Measurements from ENCODE around the gene OLFM1.

The OLFM1 gene

GRCh38 chr9:135135171-135135928 lies 47.9 kb downstream of the OLFM1 start:
- no peak for DNase-seq
- H3K4me1 ChIP-seq (ENCODE audit: control insufficient read depth, insufficient read depth, low read depth, low read length) = no peaks in the 10 kb centered on the region
- H3K14ac ChIP-seq (ENCODE audit: low read length in 2 of 2) = no peak overlapping the region
- H4K8ac ChIP-seq (ENCODE audit: low read length) = no peak overlapping the region
- no peak overlapping the region for H3K23ac ChIP-seq (ENCODE audit: low read length in 2 of 2)
- H3K9me3 ChIP-seq (ENCODE audit: control insufficient read depth, low read length) = peaks cover 13% of the 10 kb centered on the region
- no peak overlapping the region for H2BK12ac ChIP-seq (ENCODE audit: low read length in 2 of 2)
- H3K4me3 ChIP-seq (ENCODE audit: insufficient read depth in 1 of 2, low read depth in 1 of 2, low read length in 2 of 2) = no peak overlapping the region
- WGBS = 87% methylated on average over 12 of the region's 13 CpGs
- H3K27me3 ChIP-seq (ENCODE audit: control insufficient read depth in 1 of 2, insufficient read depth in 1 of 2, low read length in 2 of 2) = peaks cover 0 to 49% of the 10 kb centered on the region in 2 experiments
- no peak overlapping the region for H2AFZ ChIP-seq (ENCODE audit: low read depth, low read length)
- H3K4ac ChIP-seq (ENCODE audit: low read depth in 1 of 2, low read length in 2 of 2) = no peak overlapping the region
- H2BK120ac ChIP-seq (ENCODE audit: low read depth, low read length) = no peak overlapping the region
- H3K18ac ChIP-seq (ENCODE audit: low read depth in 1 of 2, low read length in 2 of 2) = no peak overlapping the region
- no peak overlapping the region for H2BK5ac ChIP-seq (ENCODE audit: low read depth, low read length, poor library complexity, severe bottlenecking)
- H3K9ac ChIP-seq (ENCODE audit: low read length) = no peak overlapping the region
- no peak overlapping the region for H3K27ac ChIP-seq (ENCODE audit: low read length, poor library complexity, severe bottlenecking)
- no peak overlapping the region for H2BK15ac ChIP-seq (ENCODE audit: low read depth, poor library complexity, severe bottlenecking)
- H3K4me2 ChIP-seq (ENCODE audit: low read length, poor library complexity, severe bottlenecking) = no peak overlapping the region
- no peak overlapping the region for H4K91ac ChIP-seq (ENCODE audit: low read length)
- H3K79me1 ChIP-seq (replicated peaks; ENCODE audit: low read length, poor library complexity, severe bottlenecking) = no peaks in the 10 kb centered on the region
- H2AK5ac ChIP-seq (ENCODE audit: low read length, severe bottlenecking) = no peak overlapping the region
- H3K36me3 ChIP-seq (ENCODE audit: control insufficient read depth in 1 of 2, insufficient read depth in 2 of 2, low read depth in 1 of 2, low read length in 2 of 2) = no peaks in the 10 kb centered on the region

DNA sequence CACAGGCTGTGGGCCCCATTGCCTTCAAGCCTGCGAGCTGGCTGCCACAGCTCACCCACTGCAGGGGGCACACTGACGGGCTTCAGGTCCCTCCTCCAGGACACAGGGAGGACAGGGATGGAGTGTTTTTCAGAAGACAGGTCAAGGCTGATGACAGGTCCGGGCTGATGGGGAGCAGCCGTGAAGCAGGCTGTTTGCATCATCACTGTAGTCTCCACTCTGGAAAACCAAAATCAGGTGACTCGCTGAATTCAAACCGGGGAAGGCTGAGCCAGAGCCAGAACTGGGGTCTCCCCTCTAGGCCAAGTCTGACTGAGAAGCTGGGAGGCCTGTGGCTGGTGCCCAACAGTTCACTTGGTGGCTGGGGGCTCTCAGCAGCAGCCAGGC lies 48.5 kb downstream of the OLFM1 start:
- Histone ChIP-seq H3K4me1 (ENCODE audit: control insufficient read depth, insufficient read depth, low read depth, low read length) (no peaks in the 10 kb centered on the region), H2BK15ac (ENCODE audit: low read depth, poor library complexity, severe bottlenecking) (no peak overlapping the region), H3K27ac (ENCODE audit: low read length, poor library complexity, severe bottlenecking) (no peak overlapping the region), H2AK5ac (ENCODE audit: low read length, severe bottlenecking) (no peak overlapping the region), H2AFZ (ENCODE audit: low read depth, low read length) (no peak overlapping the region), H3K14ac (ENCODE audit: low read length in 2 of 2) (no peak overlapping the region), H3K23ac (ENCODE audit: low read length in 2 of 2) (no peak overlapping the region), H3K4me2 (ENCODE audit: low read length, poor library complexity, severe bottlenecking) (no peak overlapping the region), H2BK5ac (ENCODE audit: low read depth, low read length, poor library complexity, severe bottlenecking) (no peak overlapping the region), H3K36me3 (ENCODE audit: control insufficient read depth in 1 of 2, insufficient read depth in 2 of 2, low read depth in 1 of 2, low read length in 2 of 2) (no peaks in the 10 kb centered on the region), H3K18ac (ENCODE audit: low read depth in 1 of 2, low read length in 2 of 2) (no peak overlapping the region), H3K79me1 (replicated peaks; ENCODE audit: low read length, poor library complexity, severe bottlenecking) (no peaks in the 10 kb centered on the region), H4K91ac (ENCODE audit: low read length) (no peak overlapping the region), H3K9me3 (ENCODE audit: control insufficient read depth, low read length) (peaks cover 13% of the 10 kb centered on the region), H2BK12ac (ENCODE audit: low read length in 2 of 2) (no peak overlapping the region), H4K8ac (ENCODE audit: low read length) (no peak overlapping the region), H3K27me3 (ENCODE audit: control insufficient read depth in 1 of 2, insufficient read depth in 1 of 2, low read length in 2 of 2) (peaks cover 0 to 45% of the 10 kb centered on the region in 2 experiments), H2BK120ac (ENCODE audit: low read depth, low read length) (no peak overlapping the region), H3K9ac (ENCODE audit: low read length) (no peak overlapping the region), H3K4me3 (ENCODE audit: insufficient read depth in 1 of 2, low read depth in 1 of 2, low read length in 2 of 2) (no peak overlapping the region), H3K4ac (ENCODE audit: low read depth in 1 of 2, low read length in 2 of 2) (no peak overlapping the region)
- WGBS = 67% methylated on average over 6 of the region's 6 CpGs
- no peak for DNase-seq

GRCh38 chr9:135136481-135136880 lies 49.0 kb downstream of the OLFM1 start:
- Histone ChIP-seq H3K27ac (ENCODE audit: low read length, poor library complexity, severe bottlenecking) (no peak overlapping the region), H3K4me2 (ENCODE audit: low read length, poor library complexity, severe bottlenecking) (no peak overlapping the region), H4K8ac (ENCODE audit: low read length) (no peak overlapping the region), H3K4me1 (ENCODE audit: control insufficient read depth, insufficient read depth, low read depth, low read length) (no peaks in the 10 kb centered on the region), H3K27me3 (ENCODE audit: control insufficient read depth in 1 of 2, insufficient read depth in 1 of 2, low read length in 2 of 2) (peaks cover 0 to 39% of the 10 kb centered on the region in 2 experiments), H3K36me3 (ENCODE audit: control insufficient read depth in 1 of 2, insufficient read depth in 2 of 2, low read depth in 1 of 2, low read length in 2 of 2) (no peaks in the 10 kb centered on the region), H3K23ac (ENCODE audit: low read length in 2 of 2) (no peak overlapping the region), H2BK120ac (ENCODE audit: low read depth, low read length) (no peak overlapping the region), H3K4me3 (ENCODE audit: insufficient read depth in 1 of 2, low read depth in 1 of 2, low read length in 2 of 2) (no peak overlapping the region), H3K14ac (ENCODE audit: low read length in 2 of 2) (no peak overlapping the region), H3K9ac (ENCODE audit: low read length) (no peak overlapping the region), H3K18ac (ENCODE audit: low read depth in 1 of 2, low read length in 2 of 2) (no peak overlapping the region), H2AFZ (ENCODE audit: low read depth, low read length) (no peak overlapping the region), H2AK5ac (ENCODE audit: low read length, severe bottlenecking) (no peak overlapping the region), H4K91ac (ENCODE audit: low read length) (no peak overlapping the region), H3K79me1 (replicated peaks; ENCODE audit: low read length, poor library complexity, severe bottlenecking) (no peaks in the 10 kb centered on the region), H3K9me3 (ENCODE audit: control insufficient read depth, low read length) (peaks cover 17% of the 10 kb centered on the region), H2BK12ac (ENCODE audit: low read length in 2 of 2) (no peak overlapping the region), H2BK15ac (ENCODE audit: low read depth, poor library complexity, severe bottlenecking) (no peak overlapping the region), H2BK5ac (ENCODE audit: low read depth, low read length, poor library complexity, severe bottlenecking) (no peak overlapping the region), H3K4ac (ENCODE audit: low read depth in 1 of 2, low read length in 2 of 2) (no peak overlapping the region)
- no peak for DNase-seq
- WGBS = 63% methylated on average over 9 of the region's 9 CpGs

DNA sequence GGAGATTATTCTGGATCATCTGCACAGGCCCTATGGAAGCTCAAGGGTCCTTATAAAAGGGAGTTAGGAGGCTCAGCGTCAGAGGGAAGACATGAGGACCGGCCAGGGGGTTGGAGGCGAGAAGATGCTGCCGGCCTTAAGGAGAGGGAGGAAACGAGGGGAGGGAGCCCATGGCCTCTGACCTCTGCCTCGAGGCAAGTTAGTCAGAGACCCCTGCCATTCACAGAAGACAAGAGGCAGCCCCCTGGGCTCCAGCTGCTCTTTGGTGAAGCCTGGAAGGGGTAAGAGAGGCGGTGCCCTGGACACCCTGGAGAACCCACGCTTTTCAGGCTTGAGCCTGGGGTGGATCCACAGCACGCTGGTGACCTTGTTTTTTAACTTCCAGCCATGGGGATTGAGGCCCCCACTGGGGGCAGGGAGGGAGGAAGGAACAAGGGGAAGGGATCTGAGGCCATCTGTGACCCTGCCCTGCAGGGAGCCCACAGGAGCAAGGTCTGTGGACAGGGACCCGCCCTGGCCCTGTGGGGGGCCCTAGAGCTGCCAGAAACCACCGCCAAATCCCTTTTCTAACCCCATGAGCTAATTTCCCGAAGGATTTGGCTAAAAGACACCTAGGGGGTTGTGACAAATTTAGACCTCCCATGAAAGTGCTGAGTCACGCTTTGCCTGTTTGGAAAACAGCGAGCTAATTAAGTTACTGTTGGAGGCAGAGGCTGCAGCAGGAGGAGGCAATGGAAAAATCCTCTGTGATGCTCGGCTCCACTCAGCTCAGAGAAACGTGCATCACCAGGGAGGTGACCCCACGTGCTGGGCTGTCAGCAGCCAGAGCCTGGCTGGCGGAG lies 49.7 kb downstream of the OLFM1 start:
- Histone ChIP-seq H2AFZ (ENCODE audit: low read depth, low read length) (no peak overlapping the region), H3K14ac (ENCODE audit: low read length in 2 of 2) (no peak overlapping the region), H3K4me1 (ENCODE audit: control insufficient read depth, insufficient read depth, low read depth, low read length) (no peaks in the 10 kb centered on the region), H3K23ac (ENCODE audit: low read length in 2 of 2) (no peak overlapping the region), H3K9ac (ENCODE audit: low read length) (no peak overlapping the region), H4K8ac (ENCODE audit: low read length) (no peak overlapping the region), H3K18ac (ENCODE audit: low read depth in 1 of 2, low read length in 2 of 2) (no peak overlapping the region), H3K79me1 (replicated peaks; ENCODE audit: low read length, poor library complexity, severe bottlenecking) (no peaks in the 10 kb centered on the region), H4K91ac (ENCODE audit: low read length) (no peak overlapping the region), H2BK12ac (ENCODE audit: low read length in 2 of 2) (no peak overlapping the region), H2BK120ac (ENCODE audit: low read depth, low read length) (no peak overlapping the region), H3K4me2 (ENCODE audit: low read length, poor library complexity, severe bottlenecking) (no peak overlapping the region), H2BK15ac (ENCODE audit: low read depth, poor library complexity, severe bottlenecking) (no peak overlapping the region), H3K4ac (ENCODE audit: low read depth in 1 of 2, low read length in 2 of 2) (no peak overlapping the region), H3K4me3 (ENCODE audit: insufficient read depth in 1 of 2, low read depth in 1 of 2, low read length in 2 of 2) (no peak overlapping the region), H2BK5ac (ENCODE audit: low read depth, low read length, poor library complexity, severe bottlenecking) (no peak overlapping the region), H3K36me3 (ENCODE audit: control insufficient read depth in 1 of 2, insufficient read depth in 2 of 2, low read depth in 1 of 2, low read length in 2 of 2) (no peaks in the 10 kb centered on the region), H3K27ac (ENCODE audit: low read length, poor library complexity, severe bottlenecking) (no peak overlapping the region), H3K27me3 (ENCODE audit: control insufficient read depth in 1 of 2, insufficient read depth in 1 of 2, low read length in 2 of 2) (peaks cover 0 to 35% of the 10 kb centered on the region in 2 experiments), H2AK5ac (ENCODE audit: low read length, severe bottlenecking) (no peak overlapping the region), H3K9me3 (ENCODE audit: control insufficient read depth, low read length) (peaks cover 19% of the 10 kb centered on the region)
- 15% methylated on average over 18 of the region's 18 CpGs for WGBS
- DNase-seq = no peak

Measured in mesenchymal stem cell (in vitro differentiated cells and primary cell).